Measurements from ENCODE around the gene UBE2M.
"Not testable (repeated sequence)": the region's sequence is repeated elsewhere in the genome, so short reads cannot be mapped to it uniquely, and the experiment has no call there.

UBE2M gene

DNA sequence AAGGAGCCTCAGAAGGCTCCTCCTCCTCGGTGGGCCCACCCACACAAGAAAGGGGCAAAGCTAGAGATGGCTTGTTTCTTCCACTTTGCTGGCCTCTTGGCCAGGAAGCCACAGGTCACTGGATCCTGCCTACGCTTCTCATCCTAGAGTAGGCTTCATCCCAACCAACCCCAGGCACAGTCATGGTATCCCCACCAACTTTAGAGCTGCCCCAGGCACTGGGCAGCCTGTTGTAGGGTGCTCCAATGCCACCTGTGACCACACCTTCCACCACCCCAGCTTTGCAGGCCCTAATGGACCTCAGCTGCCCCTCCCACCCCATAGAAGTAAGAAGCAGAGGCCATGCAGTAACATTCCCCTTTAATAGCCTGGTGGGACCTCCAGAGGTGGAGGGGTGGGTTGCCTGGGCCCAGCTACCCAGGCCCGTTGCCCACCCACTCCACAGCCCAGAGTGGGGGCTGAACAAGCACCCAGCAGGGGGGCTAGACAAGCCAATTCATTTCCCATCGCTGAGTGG, 3.0 kb downstream of the UBE2M start:
- DNase-seq (ENCODE audit: low spot score), result no peak

DNA sequence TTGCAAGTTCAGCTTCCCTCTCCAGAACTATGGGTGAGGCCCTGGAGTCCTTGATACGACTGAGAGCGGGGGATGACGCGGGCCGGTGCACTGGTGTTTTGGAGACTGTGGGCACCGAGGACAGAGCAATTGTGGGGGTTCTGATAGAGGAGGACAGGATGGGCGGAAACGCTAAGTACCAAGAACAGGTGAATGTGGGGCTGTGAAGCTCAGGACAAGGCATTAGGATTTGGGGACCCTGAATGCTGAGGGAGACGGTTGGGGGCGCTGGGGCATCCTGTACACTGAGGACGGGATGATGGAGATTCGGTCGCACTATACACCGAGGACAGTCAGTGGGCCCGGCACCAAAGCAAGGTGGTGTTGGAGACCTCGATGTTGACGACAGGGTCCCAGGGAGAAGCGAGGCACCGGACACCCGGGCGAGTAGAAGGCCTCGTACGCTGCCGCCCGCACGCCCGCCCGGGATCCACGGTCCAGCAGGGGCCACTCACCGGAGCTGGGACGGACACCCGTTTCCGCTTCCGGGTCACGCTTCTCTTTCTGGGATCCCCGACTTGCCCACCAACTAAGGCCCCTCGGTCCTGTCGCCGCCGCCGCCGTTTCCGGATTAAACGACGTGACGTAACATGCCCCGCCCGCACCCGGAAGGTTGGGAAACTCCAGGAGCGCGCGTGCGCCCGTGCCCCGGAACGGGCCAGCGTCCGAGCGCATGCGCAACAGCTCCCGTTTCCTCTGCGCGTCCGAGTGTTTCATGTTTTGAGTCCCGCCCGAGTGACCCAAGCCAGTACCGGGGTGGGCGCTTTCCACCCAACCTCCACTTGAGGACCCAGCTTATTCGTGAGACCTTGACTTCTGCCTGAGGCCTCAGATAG, 3.7 kb downstream of the UBE2M start, which contains the start of gene CHMP2A:
Gene CHMP2A (minus strand): TSS at position 612 of the 875 bp plus-strand sequence. CDS start 893 bp downstream, outside the sequence.
- DNase-seq (ENCODE audit: low spot score), result peak; percentile 94

DNA sequence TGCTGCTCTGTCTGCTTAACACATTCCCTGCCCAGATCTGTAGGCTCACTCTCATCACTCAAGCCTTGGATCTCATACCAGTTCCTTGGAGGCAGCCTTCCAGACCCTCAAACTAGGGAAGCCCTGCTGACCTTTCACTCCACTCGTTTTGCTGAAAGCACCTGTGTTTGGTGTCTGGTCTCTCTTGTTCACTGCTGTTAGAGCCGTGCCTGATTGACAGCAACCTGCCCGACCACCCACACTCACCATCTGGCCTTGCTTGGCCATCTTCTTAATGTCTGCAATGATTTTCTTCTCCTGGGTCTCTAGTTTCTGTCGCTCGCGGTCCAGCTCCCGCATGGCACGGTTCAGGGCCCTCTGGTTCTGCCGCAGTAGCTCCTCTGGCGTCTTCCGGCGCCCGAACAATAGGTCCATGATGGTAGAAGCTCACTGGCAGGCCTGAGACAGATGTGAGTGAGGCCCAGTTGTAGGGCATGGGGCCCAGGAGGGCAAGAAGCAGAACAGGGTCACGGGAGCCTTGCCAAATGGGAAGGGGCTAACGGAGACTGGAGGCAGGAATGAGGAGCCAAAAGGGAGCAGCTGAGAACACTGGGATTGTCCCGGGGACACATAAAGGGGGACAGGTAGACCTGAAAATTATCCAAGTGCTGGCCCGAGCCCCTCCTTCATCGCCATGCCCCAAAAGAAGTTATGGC, 4.5 kb downstream of the UBE2M start:
- no peak for DNase-seq (ENCODE audit: low spot score)

DNA sequence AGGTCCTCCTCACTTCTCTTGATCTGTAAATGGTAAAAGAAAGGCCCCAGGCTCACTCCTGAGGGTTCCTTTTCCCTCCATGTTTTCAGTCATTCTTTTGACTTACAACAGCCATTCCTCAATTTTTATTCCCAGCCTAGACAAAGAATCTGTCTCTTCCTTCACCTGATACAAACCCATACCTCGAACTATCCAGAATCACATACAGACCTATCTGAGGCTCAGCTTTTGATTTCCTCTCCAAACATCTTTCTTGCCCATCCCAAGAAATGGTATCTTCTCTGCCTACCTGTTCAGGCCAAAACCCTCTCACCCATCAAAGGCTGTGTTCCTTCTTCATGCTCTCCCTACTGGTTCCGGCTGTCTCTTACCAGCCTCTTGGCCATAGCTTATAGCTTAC, 5.8 kb downstream of the UBE2M start:
- DNase-seq (ENCODE audit: low spot score), result no peak

DNA sequence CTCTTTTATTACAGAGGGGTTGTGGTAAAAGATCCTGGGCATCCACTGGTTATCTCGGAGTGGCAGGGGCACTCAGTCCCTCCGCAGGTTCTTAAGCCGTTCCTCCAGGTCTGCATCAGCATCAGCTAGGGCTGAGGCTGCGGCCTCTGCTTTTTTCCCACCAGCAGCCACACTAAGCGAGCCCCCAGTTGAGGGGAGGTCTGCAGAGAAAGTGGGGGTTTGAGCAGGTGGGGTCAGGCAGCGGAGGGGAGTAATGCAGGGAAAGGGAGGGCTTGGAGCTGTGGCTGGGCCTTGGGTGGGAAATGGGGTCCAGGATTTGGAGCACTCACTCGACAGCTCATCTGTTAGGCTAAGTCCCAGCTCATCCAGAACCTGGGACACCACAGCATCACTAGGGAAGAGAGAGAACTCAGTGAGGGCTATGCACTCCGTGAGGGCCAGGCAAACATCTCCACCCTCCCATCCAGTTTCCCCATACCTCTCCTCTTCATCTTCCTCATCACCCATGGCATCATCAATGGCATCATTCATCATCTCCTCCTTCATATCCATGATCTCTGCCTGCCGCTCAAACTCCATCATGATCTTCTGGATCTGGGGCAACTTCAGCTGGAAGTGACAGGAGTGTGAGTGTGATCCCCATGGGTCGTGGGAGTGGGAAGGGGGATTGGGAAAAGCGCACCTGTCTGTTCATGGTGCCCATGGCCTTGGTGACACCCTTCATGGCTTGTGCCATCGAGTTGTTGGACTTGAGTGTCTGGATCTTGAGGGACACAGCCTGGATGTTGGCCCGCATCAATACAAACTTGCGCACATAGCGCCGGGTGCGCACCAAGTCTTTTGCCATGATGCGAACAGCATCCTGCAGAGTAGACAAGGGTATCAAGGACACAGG, 6.6 kb downstream of the UBE2M start:
- DNase-seq (ENCODE audit: low spot score), result no peak

DNA sequence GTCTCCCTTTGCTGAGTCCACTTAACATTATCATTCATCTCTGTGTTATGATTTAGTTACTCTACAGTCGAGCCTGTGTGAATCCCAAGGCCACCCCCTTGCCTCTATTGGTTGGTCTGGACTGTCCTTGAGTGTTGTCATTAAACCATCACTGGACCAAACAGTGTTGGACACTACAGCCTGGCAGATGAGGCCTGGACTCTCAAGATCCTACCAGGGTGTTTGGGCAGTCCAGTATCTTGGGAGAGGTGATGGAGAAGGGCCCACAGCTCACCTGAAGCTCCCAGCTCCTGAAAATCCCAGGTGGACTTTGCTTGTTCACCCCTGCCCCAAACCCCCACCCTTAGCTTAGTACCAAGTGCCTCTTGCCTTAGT, 7.3 kb downstream of the UBE2M start:
- no peak for DNase-seq (ENCODE audit: low spot score)

DNA sequence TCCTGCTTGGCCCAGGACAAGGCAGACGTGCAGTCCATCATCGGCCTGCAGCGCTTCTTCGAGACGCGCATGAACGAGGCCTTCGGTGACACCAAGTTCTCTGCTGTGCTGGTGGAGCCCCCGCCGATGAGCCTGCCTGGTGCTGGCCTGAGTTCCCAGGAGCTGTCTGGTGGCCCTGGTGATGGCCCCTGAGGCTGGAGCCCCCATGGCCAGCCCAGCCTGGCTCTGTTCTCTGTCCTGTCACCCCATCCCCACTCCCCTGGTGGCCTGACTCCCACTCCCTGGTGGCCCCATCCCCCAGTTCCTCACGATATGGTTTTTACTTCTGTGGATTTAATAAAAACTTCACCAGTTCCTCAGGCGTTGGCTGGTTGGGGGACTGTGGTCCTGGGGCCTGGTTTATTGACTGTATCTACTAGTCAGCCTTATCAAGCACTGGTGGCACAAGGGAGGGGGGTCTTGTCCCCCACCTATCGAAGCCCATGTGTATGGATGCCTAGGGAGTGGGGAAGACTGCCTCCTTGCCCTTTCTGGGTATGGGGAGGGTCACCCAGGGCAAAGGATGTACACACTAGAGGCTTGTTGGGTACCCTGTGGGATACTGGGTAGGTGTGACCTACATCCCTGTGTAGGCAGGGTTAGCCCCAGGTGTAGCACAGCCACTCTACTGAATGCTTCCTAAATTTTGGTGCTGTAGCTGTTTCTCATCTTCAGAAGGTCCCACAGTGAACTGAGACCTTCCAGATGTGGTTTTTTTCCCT, 7.9 kb downstream of the UBE2M start:
- no peak for DNase-seq (ENCODE audit: low spot score)

DNA sequence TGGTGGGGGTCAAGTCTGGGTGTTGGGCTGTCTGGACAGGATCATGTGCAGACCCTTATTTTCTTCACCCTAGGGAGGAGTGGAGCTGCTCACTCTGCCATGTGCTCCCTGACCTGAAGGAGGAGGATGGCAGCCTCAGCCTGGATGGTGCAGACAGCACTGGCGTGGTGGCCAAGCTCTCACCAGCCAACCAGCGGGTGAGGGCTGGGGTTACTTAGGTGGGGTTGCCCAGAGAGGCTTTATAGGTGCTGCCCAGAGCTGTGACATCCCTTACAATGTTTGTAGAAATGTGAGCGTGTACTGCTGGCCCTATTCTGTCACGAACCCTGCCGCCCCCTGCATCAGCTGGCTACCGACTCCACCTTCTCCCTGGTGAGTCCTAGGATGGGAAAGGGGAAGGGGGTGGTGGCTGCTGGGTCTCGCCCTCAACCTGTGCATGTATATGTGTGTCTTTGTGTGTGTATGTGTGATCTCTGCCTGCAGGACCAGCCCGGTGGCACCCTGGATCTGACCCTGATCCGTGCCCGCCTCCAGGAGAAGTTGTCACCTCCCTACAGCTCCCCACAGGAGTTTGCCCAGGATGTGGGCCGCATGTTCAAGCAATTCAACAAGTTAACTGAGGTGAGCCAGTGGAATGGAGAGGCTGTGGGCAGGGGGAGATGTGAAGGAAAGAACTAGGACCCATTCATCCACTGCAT, 8.6 kb downstream of the UBE2M start:
- DNase-seq (ENCODE audit: low spot score), result no peak

DNA sequence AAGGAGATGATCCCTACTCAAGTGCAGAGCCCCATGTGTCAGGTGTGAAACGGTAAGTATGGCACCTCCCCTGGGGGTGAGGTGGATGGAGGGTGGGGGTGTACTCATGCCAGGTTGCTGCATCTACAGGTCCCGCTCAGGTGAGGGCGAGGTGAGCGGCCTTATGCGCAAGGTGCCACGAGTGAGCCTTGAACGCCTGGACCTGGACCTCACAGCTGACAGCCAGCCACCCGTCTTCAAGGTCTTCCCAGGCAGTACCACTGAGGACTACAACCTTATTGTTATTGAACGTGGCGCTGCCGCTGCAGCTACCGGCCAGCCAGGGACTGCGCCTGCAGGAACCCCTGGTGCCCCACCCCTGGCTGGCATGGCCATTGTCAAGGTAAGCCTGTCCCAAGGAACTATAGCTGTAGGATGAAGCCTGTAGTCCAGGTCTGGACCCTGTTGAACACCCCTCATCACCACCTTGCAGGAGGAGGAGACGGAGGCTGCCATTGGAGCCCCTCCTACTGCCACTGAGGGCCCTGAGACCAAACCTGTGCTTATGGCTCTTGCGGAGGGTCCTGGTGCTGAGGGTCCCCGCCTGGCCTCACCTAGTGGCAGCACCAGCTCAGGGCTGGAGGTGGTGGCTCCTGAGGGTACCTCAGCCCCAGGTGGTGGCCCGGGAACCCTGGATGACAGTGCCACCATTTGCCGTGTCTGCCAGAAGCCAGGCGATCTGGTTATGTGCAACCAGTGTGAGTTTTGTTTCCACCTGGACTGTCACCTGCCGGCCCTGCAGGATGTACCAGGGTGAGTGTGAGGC, 9.3 kb downstream of the UBE2M start:
- no peak for DNase-seq (ENCODE audit: low spot score)

DNA sequence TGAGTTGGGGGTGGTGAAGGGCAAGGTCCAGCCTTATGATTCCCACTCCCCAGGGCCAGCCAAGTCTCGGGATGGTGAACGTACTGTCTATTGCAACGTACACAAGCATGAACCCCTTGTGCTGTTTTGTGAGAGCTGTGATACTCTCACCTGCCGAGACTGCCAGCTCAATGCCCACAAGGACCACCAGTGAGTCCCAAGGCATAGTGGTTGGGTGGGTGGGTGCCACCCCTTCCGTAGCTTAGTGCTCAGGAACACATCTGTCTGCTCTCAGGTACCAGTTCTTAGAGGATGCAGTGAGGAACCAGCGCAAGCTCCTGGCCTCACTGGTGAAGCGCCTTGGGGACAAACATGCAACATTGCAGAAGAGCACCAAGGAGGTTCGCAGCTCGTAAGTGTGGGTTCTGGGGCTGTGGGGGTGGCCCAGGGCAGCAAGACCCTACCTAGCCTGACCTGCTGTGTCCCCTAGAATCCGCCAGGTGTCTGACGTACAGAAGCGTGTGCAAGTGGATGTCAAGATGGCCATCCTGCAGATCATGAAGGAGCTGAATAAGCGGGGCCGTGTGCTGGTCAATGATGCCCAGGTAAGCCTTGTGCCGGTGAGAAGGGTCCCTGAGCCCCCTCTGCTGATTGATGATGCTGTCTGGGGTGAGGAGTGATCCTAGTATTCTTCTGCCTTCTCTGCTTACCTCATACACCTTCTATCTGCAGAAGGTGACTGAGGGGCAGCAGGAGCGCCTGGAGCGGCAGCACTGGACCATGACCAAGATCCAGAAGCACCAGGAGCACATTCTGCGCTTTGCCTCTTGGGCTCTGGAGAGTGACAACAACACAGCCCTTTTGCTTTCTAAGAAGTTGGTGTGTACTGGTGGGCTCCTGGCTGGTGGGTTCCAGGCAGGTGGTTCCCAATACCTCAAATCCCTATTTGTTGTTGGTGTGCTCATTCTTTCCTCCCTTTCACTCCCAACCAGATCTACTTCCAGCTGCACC, 10.8 kb downstream of the UBE2M start:
- no peak for DNase-seq (ENCODE audit: low spot score)

DNA sequence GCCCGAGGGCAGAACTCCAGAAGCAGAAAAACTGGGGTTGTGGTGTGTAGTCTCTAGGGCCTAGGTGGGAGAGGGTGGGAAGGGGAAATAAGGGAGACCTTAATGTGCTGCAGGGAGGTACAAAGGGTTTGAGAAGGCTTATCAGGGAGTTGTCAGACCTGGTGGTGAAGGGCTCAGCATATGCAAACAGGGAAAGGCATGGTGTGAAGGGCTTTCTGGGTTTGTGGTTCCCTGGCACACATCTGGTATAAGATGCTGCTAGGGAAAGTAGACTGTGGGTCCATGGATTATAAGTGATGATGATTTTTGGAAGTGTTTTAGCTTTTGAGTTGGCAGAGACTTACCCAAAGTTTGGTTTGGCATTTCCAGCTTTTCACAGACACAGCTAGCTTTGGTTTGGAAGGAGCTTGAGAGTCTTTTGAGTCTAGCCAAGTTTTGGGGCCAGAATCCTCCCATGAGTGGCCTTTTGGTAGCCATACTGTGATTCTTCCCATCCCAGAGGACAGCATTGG, 12.3 kb downstream of the UBE2M start:
- no peak for DNase-seq (ENCODE audit: low spot score)

DNA sequence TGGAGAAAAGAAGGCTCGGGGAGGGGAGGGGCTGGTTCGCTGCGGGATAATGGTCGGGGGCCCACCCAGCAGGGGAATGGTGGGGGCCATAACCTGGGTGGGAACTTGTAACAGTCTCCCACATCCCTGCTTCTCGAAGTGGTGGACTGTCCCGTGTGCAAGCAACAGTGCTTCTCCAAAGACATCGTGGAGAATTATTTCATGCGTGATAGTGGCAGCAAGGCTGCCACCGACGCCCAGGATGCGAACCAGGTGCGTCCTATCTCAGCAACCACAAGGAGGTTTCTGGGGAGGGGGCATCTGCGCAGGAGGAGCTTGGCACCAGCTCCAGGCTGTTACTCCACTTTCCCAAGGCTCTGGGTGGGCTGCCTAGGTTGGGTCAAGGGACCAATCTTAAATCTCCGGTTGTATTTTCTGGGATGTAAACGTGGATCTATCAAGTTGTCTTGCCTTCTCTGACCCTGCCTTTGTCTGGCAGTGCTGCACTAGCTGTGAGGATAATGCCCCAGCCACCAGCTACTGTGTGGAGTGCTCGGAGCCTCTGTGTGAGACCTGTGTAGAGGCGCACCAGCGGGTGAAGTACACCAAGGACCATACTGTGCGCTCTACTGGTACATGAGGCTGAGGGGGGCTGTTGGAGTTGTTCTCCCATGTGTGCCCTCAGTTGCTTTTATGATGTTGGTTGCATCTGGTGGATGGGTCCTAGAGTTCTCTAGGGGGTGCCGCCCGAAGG, 13.0 kb downstream of the UBE2M start:
- DNase-seq (ENCODE audit: low spot score), result no peak

DNA sequence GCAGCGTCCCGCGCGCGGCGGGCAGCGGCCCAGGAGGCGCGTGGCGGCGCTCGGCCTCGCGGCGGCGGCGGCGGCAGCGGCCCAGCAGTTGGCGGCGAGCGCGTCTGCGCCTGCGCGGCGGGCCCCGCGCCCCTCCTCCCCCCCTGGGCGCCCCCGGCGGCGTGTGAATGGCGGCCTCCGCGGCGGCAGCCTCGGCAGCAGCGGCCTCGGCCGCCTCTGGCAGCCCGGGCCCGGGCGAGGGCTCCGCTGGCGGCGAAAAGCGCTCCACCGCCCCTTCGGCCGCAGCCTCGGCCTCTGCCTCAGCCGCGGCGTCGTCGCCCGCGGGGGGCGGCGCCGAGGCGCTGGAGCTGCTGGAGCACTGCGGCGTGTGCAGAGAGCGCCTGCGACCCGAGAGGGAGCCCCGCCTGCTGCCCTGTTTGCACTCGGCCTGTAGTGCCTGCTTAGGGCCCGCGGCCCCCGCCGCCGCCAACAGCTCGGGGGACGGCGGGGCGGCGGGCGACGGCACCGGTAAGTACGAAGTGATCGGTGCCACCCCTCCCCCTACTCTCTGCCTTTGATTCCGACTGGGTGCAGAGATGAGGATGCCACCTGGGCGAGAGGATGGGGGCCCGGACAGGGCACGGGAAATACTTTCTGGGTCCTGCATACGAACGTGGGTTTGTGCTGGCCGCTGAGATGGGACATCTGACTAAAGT, 13.7 kb downstream of the UBE2M start:
- DNase-seq (ENCODE audit: low spot score), result no peak

DNA sequence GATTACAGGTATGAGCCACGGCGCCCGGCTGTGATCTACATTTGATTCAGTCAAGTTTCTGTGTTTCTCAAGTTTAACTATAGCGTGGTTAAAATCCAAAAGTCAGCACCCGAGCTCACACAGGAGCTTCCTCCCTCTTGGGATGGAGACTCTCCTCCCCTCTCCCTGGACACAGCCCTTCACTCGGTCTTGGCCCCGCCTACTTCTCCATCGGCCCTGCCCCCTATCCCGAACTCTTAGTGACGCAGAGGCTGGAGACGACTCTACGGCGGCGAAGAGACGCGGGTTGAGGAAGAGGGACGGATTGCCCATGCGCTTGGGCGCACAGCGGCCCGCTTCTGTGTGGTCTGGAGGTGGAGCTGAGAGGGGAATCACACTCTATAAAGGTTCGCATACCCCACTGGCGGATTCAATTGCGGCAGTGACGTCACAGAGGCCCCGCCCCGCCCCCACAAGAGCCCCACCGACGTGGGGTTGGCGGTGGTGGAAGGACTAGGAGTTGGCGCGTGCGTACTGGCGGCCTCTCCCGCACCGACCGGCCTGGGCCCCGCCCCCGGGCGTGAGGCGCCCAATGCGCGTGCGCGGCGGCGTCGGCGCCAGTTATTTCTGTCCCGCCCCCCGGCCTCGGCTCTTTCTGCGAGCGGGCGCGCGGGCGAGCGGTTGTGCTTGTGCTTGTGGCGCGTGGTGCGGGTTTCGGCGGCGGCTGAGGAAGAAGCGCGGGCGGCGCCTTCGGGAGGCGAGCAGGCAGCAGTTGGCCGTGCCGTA, 14.4 kb downstream of the UBE2M start, which contains the start of gene TRIM28:
Gene TRIM28 (plus strand): TSS at position 239 of the 765 bp plus-strand sequence. CDS start 694 bp downstream, outside the sequence.
- DNase-seq (ENCODE audit: low spot score), result peak; percentile 97

DNA sequence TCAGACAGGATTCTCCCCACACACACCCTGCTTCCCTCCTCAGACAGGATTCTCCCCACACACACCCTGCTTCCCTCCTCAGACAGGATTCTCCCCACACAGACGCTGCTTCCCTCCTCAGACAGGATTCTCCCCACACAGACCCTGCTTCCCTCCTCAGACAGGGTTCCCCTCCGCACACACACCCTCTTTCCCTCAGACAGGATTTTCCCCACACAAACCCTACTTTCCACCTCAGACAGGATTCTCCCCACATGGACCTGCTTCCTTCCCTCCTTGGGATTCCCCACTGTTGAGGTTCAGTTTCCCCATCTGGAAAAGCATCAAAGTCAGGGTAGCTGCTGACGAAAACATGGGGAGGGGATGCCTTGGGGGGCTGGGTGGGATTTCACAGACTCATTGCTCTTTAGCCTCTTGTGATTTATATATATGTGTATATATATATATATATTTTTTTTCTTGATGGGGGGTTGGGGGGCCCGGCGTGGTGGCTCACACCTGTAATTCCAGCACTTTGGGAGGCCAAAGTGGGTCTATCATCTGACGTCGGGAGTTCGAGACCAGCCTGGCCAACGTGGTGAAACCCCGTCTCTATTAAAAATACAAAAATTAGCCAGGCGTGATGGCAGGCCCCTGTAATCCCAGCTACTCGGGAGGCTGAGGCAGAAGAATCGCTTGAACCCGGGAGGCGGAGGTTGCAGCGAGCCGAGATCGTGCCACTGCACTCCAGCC, 15.6 kb downstream of the UBE2M start:
- DNase-seq (ENCODE audit: low spot score), result not testable (repeated sequence)
